Measurements from ENCODE around the gene ADAMTSL3.

- TF ChIP-seq POLR2A (IDR thresholded peaks at IDR 0.05; ENCODE audit: low read depth, low read length) (no peak), CTCF (conservative IDR thresholded peaks at IDR 0.05; ENCODE audit: low read depth, low read length) (no peak), SMC3 (IDR thresholded peaks at IDR 0.05; ENCODE audit: low read depth, low read length) (no peak)
Observed at GRCh38 chr15:83917432-83917831, 263.5 kb downstream of the ADAMTSL3 start.
